HG03095 (cell line): ENCODE results near the gene ORM1.

ENCODE experiments used
- ATAC-seq: cut with Tn5 transposase; IDR thresholded peaks from one replicate; pipeline ENCODE4 v1.9.1; 2021; ENCODE audit warnings: moderate library complexity; ENCODE audit not compliant: unreplicated experiment

The ORM1 gene

GRCh38 chr9:114361542-114361941 is 38.6 kb downstream of the ORM1 start:
- ATAC-seq = no peak

- no peak for ATAC-seq
Measured at GRCh38 chr9:114362394-114362793, 39.5 kb downstream of the ORM1 start.

- no peak for ATAC-seq
Measured at GRCh38 chr9:114363424-114363823, 40.5 kb downstream of the ORM1 start.

GRCh38 chr9:114364134-114365041 is 41.5 kb downstream of the ORM1 start:
- ATAC-seq = no peak

- ATAC-seq = no peak
Measured at GRCh38 chr9:114365194-114365593, 42.3 kb downstream of the ORM1 start.

- peak; percentile 38 for ATAC-seq
Measured at GRCh38 chr9:114366334-114367128, 43.6 kb downstream of the ORM1 start.

GRCh38 chr9:114367366-114367765 is 44.5 kb downstream of the ORM1 start:
- ATAC-seq = no peak

GRCh38 chr9:114367772-114368569 is 45.1 kb downstream of the ORM1 start:
- ATAC-seq = no peak

GRCh38 chr9:114369216-114370130 is 46.6 kb downstream of the ORM1 start:
- no peak for ATAC-seq

GRCh38 chr9:114370251-114370967 is 47.5 kb downstream of the ORM1 start:
- ATAC-seq = no peak

- no peak for ATAC-seq
Measured at GRCh38 chr9:114370968-114371320, 48.0 kb downstream of the ORM1 start.

- no peak for ATAC-seq
Measured at GRCh38 chr9:114371343-114371944, 48.5 kb downstream of the ORM1 start.

- no peak for ATAC-seq
Measured at GRCh38 chr9:114371973-114372917, 49.3 kb downstream of the ORM1 start.

GRCh38 chr9:114372921-114373448 is 50.1 kb downstream of the ORM1 start:
- peak; percentile 86 for ATAC-seq

- ATAC-seq = no peak
Measured at GRCh38 chr9:114373960-114374730, 51.2 kb downstream of the ORM1 start.

- ATAC-seq = no peak
Measured at GRCh38 chr9:114374936-114375335, 52.0 kb downstream of the ORM1 start.
